ENCODE results near the gene ACTL6B.

ACTL6B gene

GRCh38 chr7:100629117-100629716 lies 27.0 kb downstream of the ACTL6B start:
- 0 out of 2 replicates have a peak, but pooled peaks have one; percentile 4 for TF ChIP-seq CTCF (IDR thresholded peaks at IDR 0.05; ENCODE audit: control insufficient read depth, extremely low read depth, insufficient read depth)
- no peak overlapping the region for H3K4me3 ChIP-seq (ENCODE audit: low read depth, low read length)
- DNase-seq (ENCODE audit: low read depth) = no peak

DNA sequence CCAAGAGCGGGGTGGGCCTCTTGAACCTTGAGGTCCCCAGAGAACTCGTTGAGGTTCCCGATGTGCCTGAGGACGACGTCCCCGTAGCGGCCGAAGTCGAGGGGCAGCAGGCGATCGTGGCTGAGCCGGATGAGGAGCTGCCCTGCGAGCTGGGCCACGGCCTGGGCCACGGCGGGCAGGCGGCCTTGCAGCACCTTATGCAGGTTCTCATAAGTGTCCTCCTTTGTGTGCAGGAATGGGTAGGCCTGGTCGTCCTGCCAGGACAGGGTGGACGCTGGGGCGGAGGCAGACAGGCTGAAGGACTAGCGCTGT lies 29.1 kb downstream of the ACTL6B start:
- TF ChIP-seq CTCF (IDR thresholded peaks at IDR 0.05; ENCODE audit: control insufficient read depth, extremely low read depth, insufficient read depth) = no peak
- H3K4me3 ChIP-seq (ENCODE audit: low read depth, low read length) = peak overlapping the region; percentile 70
- no peak for DNase-seq (ENCODE audit: low read depth)

GRCh38 chr7:100626530-100627237 lies 29.6 kb downstream of the ACTL6B start:
- peak; percentile 53 for DNase-seq (ENCODE audit: low read depth)
- H3K4me3 ChIP-seq (ENCODE audit: low read depth, low read length) = peak overlapping the region; percentile 70
- no peak for TF ChIP-seq CTCF (IDR thresholded peaks at IDR 0.05; ENCODE audit: control insufficient read depth, extremely low read depth, insufficient read depth)

- no peak for TF ChIP-seq CTCF (IDR thresholded peaks at IDR 0.05; ENCODE audit: control insufficient read depth, extremely low read depth, insufficient read depth)
- H3K4me3 ChIP-seq (ENCODE audit: low read depth, low read length) = peak overlapping the region; percentile 70
Observed at GRCh38 chr7:100626055-100626454, 30.2 kb downstream of the ACTL6B start.

GRCh38 chr7:100623951-100624824 lies 32.1 kb downstream of the ACTL6B start:
- DNase-seq (ENCODE audit: low read depth) = no peak
- no peak overlapping the region for H3K4me3 ChIP-seq (ENCODE audit: low read depth, low read length)
- no peak for TF ChIP-seq CTCF (IDR thresholded peaks at IDR 0.05; ENCODE audit: control insufficient read depth, extremely low read depth, insufficient read depth)

More at GRCh38 chr7:100626055-100626454, 30.2 kb downstream of the ACTL6B start:
- no peak for DNase-seq (ENCODE audit: low read depth)

DNA sequence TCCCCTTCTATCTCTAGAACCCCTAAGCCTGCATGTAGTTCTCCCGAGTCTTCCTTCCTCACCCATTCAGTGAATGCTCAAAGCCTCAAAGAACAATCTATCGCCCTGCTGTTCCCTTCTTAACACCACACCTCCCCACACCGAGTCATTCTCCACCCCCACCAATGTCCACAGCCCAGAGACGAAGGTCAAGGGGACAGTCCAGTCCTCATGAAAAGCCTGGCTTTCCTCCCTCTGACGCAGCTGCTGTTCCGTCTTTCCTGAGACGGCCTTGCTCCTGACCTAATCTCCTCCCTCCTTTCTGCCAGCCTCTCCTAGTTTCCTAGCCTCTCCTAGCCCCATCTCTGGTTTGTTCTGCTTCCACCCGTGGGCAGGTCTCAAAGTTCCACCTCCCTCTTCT lies 34.7 kb downstream of the ACTL6B start:
- no peak overlapping the region for H3K4me3 ChIP-seq (ENCODE audit: low read depth, low read length)

More for the DNA sequence above, 34.7 kb downstream of the ACTL6B start:
- no peak for TF ChIP-seq CTCF (IDR thresholded peaks at IDR 0.05; ENCODE audit: control insufficient read depth, extremely low read depth, insufficient read depth)
- DNase-seq (ENCODE audit: low read depth) = no peak
